Measurements from ENCODE around the gene CD300LB.

CD300LB gene

GRCh38 chr17:74549343-74549742, 18.1 kb upstream of the CD300LB start:
- no peak for DNase-seq (ENCODE audit: low read depth)

DNA sequence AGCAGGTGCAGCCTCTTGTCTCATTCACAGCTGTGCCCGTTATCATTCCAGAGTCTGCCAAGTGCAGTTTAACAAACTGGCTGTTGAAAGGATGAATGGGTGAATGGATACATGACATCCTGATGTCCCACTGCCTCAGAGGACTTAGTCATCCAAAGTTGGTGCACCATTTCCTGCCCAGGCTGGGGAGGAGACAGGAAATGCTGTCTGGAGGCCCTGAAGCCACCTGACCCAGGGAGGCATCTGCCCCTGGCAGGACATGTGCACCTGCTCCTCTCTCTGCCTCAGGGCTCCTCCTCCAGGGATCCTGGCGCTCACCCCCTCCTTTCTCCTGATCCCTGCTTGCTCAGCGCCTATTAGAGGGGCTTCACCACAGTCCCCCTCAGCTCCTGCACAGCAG, 16.5 kb upstream of the CD300LB start:
- DNase-seq (ENCODE audit: low read depth) = no peak

- no peak for DNase-seq (ENCODE audit: low read depth)
Observed at GRCh38 chr17:74547264-74547663, 16.0 kb upstream of the CD300LB start.

GRCh38 chr17:74546586-74546985, 15.3 kb upstream of the CD300LB start:
- no peak for DNase-seq (ENCODE audit: low read depth)

DNA sequence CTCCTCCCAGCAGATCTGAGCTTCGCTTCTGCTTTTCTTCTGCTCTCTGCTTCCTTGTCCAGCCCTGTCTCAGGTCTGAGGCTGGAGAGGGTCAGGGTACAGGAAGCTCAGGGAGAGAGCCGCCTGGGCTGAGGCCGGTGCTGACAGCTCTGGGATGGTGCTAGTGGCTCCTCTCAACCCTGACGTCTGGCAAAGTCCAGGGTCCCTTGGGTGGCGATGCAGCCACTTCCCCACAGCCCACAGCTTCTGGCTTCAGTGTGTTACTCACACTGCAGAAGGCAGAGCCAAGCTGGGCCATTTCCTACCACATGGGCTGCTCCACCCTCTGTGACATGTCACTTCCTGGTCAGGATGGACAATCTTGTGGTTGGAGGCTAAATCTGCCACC, 14.6 kb upstream of the CD300LB start, which contains the start of gene CD300C:
Gene CD300C, minus strand, starts transcription at position 273 of the 388 bp plus-strand sequence. CDS start 333 bp downstream, outside the sequence.
- DNase-seq (ENCODE audit: low read depth) = no peak

GRCh38 chr17:74544991-74545842, 13.9 kb upstream of the CD300LB start:
- DNase-seq (ENCODE audit: low read depth) = no peak

- no peak for DNase-seq (ENCODE audit: low read depth)
Observed at GRCh38 chr17:74543891-74544760, 12.9 kb upstream of the CD300LB start.

DNA sequence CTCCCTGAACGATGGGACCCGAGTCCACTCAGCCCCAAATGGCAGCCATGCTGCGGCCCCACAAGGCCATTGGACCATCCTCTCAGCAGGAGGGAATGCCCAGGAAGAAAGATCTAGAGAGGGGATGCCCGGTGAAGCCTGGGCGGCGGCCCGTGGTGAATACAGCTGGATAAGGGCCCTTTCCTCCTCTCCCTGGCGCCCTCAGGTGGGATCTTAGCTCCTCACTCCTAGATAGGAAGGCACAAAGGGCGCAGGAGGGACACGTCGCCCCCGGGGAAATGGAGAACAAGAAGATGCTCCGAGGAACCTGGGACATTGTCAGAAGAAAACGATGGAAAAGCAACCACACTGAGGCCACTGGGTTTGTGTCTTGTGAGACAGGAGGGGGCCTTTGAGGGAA, 12.1 kb upstream of the CD300LB start:
- DNase-seq (ENCODE audit: low read depth) = no peak

DNA sequence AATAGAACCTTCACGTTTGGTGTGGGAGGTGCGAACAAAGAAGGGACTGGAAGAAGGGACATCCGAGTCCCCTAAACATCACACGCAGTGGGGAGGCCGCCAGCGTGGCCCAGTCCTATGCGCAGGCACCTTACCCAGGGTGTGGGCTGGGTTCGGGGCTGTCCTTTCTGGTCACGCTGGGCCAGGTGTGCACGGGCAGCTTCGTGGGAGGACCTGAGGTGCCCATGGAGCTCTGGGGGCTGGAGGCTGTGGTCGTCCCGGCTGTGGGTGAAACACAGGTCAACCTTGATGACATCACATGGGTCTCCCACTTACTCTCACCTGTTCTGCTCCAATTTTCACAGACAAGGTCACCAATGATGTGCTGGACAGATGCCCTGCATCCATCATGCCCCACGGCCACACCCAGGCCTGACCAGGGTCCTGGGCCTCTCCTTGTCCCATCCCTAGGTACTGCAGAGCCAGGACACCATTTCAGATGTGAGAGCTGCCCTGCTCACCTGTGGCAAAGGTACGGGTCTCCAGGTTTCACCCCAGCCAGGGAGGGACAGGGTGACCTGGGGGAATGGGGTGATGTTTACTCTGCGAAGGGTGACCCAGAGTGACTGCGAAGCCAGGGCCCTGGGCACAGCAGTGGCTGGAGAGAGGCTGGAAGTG, 11.6 kb upstream of the CD300LB start:
- no peak for DNase-seq (ENCODE audit: low read depth)

- DNase-seq (ENCODE audit: low read depth) = no peak
Observed at GRCh38 chr17:74542166-74542565, 10.9 kb upstream of the CD300LB start.

- no peak for DNase-seq (ENCODE audit: low read depth)
Observed at GRCh38 chr17:74541176-74542111, 10.2 kb upstream of the CD300LB start.

GRCh38 chr17:74539281-74539820, 8.1 kb upstream of the CD300LB start:
- no peak for DNase-seq (ENCODE audit: low read depth)

DNA sequence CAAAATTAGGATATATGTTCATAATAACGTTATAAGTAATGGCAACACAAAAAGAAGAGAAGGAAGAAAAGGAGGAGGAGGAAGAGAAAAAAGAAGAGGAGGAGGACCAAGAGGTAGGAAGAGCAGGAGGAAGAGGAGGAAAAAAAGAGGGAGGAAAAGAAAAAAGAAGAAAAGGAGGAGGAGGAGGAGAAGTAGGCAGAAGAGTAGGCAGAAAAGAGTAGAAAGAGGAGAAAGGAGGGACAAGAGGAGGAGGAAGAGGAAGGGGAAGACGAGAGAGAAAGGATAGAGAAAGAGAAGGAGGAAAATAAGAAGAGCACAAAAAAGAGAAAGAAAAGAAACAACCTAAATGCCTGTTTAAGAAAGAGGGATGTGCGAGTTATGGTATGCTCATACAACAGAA, 5.6 kb upstream of the CD300LB start:
- no peak for DNase-seq (ENCODE audit: low read depth)

GRCh38 chr17:74532115-74532514, 840 bp upstream of the CD300LB start:
- no peak for DNase-seq (ENCODE audit: low read depth)

DNA sequence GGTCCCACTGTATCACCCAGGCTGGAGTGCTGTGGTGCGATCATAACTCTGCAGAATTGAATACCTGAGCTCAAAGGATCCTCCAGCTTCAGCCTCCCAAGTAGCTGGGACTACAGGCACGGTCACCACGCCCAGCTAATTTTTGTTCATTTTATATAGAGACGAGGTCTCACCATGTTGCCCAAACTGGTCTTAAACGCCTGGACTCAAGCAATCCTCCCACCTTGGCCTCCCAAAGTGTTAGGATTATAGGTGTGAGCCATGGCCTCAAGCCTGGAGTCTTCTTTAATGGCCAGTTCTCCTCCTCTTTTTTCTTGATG, 484 bp downstream of the CD300LB start:
- DNase-seq (ENCODE audit: low read depth) = no peak

DNA sequence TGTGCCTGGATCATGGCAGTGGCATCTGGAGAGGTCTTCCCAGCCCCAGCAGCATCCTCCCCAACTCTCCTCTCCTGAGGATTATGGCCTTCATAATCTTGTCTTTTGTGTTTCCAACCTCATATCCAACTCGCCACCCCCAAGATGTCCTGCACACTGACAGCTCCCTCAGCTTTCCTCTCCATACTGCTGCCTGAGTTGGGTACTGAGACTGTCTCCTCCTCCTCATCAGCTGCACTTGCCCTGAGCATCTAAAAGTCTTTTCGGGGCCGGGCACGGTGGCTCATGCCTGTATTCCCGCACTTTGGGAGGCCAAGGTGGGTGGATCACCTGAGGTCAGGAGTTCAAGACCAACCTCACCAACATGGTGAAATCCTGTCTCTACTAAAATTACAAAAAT, 2.0 kb downstream of the CD300LB start:
- DNase-seq (ENCODE audit: low read depth) = no peak

DNA sequence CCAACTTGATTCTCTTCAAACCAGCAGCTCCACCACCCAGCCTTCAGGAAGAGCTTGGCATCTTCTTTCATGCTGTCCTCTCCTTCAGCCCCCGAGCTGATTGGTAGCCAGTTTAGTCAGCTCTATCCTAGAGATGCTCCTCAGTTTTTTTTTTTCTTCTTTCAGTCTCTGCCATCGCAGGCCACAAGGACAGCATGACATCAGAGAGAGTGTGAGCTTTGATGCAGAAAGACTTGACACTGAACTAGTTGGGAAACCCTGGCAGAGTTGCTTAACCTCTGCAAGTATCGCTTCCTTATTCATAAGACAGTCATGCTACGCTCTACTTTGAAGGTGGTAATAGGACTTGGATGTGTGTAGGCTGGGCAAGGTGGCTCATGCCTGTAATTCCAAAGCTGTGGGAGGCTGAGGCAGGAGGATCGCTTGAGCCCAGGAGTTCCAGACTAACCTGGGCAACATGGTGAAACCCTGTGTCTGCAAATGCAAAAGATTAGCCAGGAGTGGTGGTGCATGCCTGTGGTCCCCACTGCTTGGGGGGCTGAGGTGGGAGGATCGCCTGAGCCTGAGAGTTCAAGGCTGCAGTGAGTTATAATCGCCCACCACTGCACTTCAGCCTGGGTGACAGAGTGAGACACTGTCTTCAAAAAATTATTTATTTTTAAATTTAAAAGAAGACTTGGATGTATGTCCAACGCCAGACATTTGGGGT, 2.6 kb downstream of the CD300LB start:
- DNase-seq (ENCODE audit: low read depth) = no peak

GRCh38 chr17:74527756-74528155, 3.5 kb downstream of the CD300LB start:
- no peak for DNase-seq (ENCODE audit: low read depth)

DNA sequence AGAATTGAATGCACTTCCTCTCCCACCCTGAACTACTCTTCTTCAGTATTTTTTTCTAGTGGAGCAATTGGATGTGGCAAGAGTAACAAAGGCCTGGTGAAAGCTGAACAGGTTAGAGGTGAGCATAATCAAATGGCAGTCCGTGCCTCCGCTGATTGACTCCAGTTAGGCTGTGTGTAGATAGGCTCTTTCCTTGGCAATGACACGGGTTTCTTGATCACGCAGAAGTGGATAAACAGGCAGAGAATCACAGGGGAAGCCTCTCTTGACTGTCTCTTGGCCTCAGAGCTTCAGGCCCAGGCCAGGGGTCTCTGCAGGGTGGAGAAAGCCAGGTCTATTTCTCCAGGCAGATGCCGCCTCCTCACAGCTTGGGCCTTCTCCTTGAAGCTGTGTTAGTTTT, 4.2 kb downstream of the CD300LB start:
- DNase-seq (ENCODE audit: low read depth) = no peak

GRCh38 chr17:74526681-74527080, 4.6 kb downstream of the CD300LB start:
- no peak for DNase-seq (ENCODE audit: low read depth)

Data from fibroblast of the conjunctiva (primary cell).